ENCODE data around the gene TBC1D10A. TPM values are rescaled to one million over a fixed set of nuclear protein-coding genes. Genes with fewer than 3 reads are reported as not detected.

The TBC1D10A gene
- total and polyA plus RNA-seq, 12 donors: 3.2 to 9.5 (median 5.7) TPM

GRCh38 chr22:30368420-30368819 lies 41.7 kb upstream of the TBC1D10A start:
- intact Hi-C loops (cut with DNase I): no loop called here

GRCh38 chr22:30365891-30366290 lies 39.1 kb upstream of the TBC1D10A start:
- ATAC-seq (no peak), DNase-seq (no peak)
- no peak for TF ChIP-seq CTCF (IDR thresholded peaks at IDR 0.05)

More at GRCh38 chr22:30368420-30368819, 41.7 kb upstream of the TBC1D10A start:
- H3K4me3 ChIP-seq: no peak overlapping the region
- peaks cover 0 to 5% (median 0%) of the 10 kb centered on the region in 9 donors for H3K36me3 ChIP-seq
- 95 to 96% methylated on average over 9 of the region's 9 CpGs for WGBS, 2 donors
- peaks cover 0 to 11% (median 0%) of the 10 kb centered on the region in 9 donors for H3K4me1 ChIP-seq
- H3K27me3 ChIP-seq: no peaks in the 10 kb centered on the region
- no peak for TF ChIP-seq CTCF (IDR thresholded peaks at IDR 0.05)
- ATAC-seq (no peak), DNase-seq (no peak)
- no peaks in the 10 kb centered on the region for H3K9me3 ChIP-seq
- H3K27ac ChIP-seq: no peak overlapping the region

GRCh38 chr22:30362651-30363281 lies 36.0 kb upstream of the TBC1D10A start:
- intact Hi-C loops (cut with DNase I): no loop called here
- WGBS, 2 donors: 77 to 80% methylated on average over 7 of the region's 7 CpGs
- ATAC-seq (no peak), DNase-seq (no peak)
- no peaks in the 10 kb centered on the region for H3K27me3 ChIP-seq
- H3K4me1 ChIP-seq: peaks cover 0 to 1% (median 0%) of the 10 kb centered on the region in 9 donors
- TF ChIP-seq CTCF (IDR thresholded peaks at IDR 0.05): no peak
- no peak overlapping the region for H3K27ac ChIP-seq
- no peaks in the 10 kb centered on the region for H3K9me3 ChIP-seq
- no peak overlapping the region for H3K4me3 ChIP-seq
- H3K36me3 ChIP-seq: peaks cover 0 to 5% (median 0%) of the 10 kb centered on the region in 9 donors

More at GRCh38 chr22:30365891-30366290, 39.1 kb upstream of the TBC1D10A start:
- Histone ChIP-seq H3K36me3 (peaks cover 0 to 5% (median 0%) of the 10 kb centered on the region in 9 donors), H3K9me3 (no peaks in the 10 kb centered on the region), H3K4me3 (no peak overlapping the region), H3K4me1 (no peaks in the 10 kb centered on the region), H3K27ac (no peak overlapping the region), H3K27me3 (no peaks in the 10 kb centered on the region)
- intact Hi-C loops (cut with DNase I): no loop called here
- WGBS, 2 donors: 95 to 96% methylated on average over 18 of the region's 18 CpGs

GRCh38 chr22:30361916-30362650 lies 35.3 kb upstream of the TBC1D10A start:
- ATAC-seq: no peak
- Histone ChIP-seq H3K4me1 (peaks cover 0 to 8% (median 4%) of the 10 kb centered on the region in 9 donors), H3K27ac (no peak overlapping the region), H3K4me3 (no peak overlapping the region), H3K36me3 (peaks cover 0 to 5% (median 0%) of the 10 kb centered on the region in 9 donors), H3K27me3 (no peaks in the 10 kb centered on the region), H3K9me3 (no peaks in the 10 kb centered on the region)
- WGBS, 2 donors: 80 to 86% methylated on average over 10 of the region's 10 CpGs
- intact Hi-C loops (cut with DNase I): no loop called here
- DNase-seq: no peak
- no peak for TF ChIP-seq CTCF (IDR thresholded peaks at IDR 0.05)
